Neural progenitor cell (in vitro differentiated cells): ENCODE measurements around the gene KCTD4. TPM values are rescaled to one million over a fixed set of nuclear protein-coding genes. Genes with fewer than 3 reads are reported as not detected.

ENCODE experiments used
- DNase-seq: peaks from one replicate; pipeline ENCODE4 v3.0.0-alpha.2; 2016; ENCODE audit warnings: low spot score
- H2AFZ ChIP-seq: fragments of 200-600 bp; sonication (generic); replicated peaks from 2 replicates; pipeline ENCODE4 v1.6.1; 2016; ENCODE audit warnings: antibody characterized with exemption
- H3F3A ChIP-seq: fragments of 200-600 bp; sonication (generic); 2 replicates; pipeline ENCODE4 v1.6.1; 2016; ENCODE audit warnings: antibody characterized with exemption, low read depth
- H3K27ac ChIP-seq: fragments of 200-600 bp; sonication (generic); 2 replicates; pipeline ENCODE4 v1.5.1; 2016; ENCODE audit warnings: mild to moderate bottlenecking
- H3K27me3 ChIP-seq: fragments of 200-600 bp; sonication (generic); 2 replicates; pipeline ENCODE4 v1.6.1; 2016; ENCODE audit warnings: mild to moderate bottlenecking, moderate library complexity
- H3K36me3 ChIP-seq: fragments of 200-600 bp; sonication (generic); 2 replicates; pipeline ENCODE4 v1.5.1; 2016
- H3K4me1 ChIP-seq: fragments of 200-600 bp; sonication (generic); 2 replicates; pipeline ENCODE4 v1.6.1; 2016; ENCODE audit warnings: mixed run types
- H3K4me2 ChIP-seq: fragments of 200-600 bp; sonication (generic); 2 replicates; pipeline ENCODE4 v1.6.1; 2016
- H3K4me3 ChIP-seq: fragments of 200-600 bp; sonication (generic); 2 replicates; pipeline ENCODE4 v1.5.1; 2016
- H3K79me2 ChIP-seq: fragments of 200-600 bp; sonication (generic); 2 replicates; pipeline ENCODE4 v1.6.1; 2016; ENCODE audit warnings: low read depth
- H3K9ac ChIP-seq: fragments of 200-600 bp; sonication (generic); 2 replicates; pipeline ENCODE4 v1.6.1; 2016
- H3K9me3 ChIP-seq: fragments of 200-600 bp; sonication (generic); 2 replicates; pipeline ENCODE4 v1.5.1; 2016; ENCODE audit warnings: low read depth
- H4K20me1 ChIP-seq: fragments of 200-600 bp; sonication (generic); 2 replicates; pipeline ENCODE4 v1.6.1; 2016; ENCODE audit warnings: low read depth
- H3K27ac Mint-ChIP-seq: 3 replicates; pipeline ENCODE4 v1.8.0; 2021; ENCODE audit warnings: mixed read lengths
- H3K27me3 Mint-ChIP-seq: 2 replicates; pipeline ENCODE4 v1.8.0; 2022; ENCODE audit warnings: low read depth, mild to moderate bottlenecking, inconsistent platforms, moderate library complexity, mixed read lengths; ENCODE audit not compliant: insufficient read depth
- H3K36me3 Mint-ChIP-seq: 3 replicates; pipeline ENCODE4 v1.8.0; 2021; ENCODE audit warnings: mixed read lengths
- H3K4me1 Mint-ChIP-seq: 3 replicates; pipeline ENCODE4 v1.8.0; 2021; ENCODE audit warnings: mixed read lengths
- H3K4me3 Mint-ChIP-seq: 3 replicates; pipeline ENCODE4 v1.8.0; 2021; ENCODE audit warnings: mild to moderate bottlenecking, moderate library complexity, mixed read lengths
- H3K9me3 Mint-ChIP-seq: 3 replicates; pipeline ENCODE4 v1.8.0; 2020; ENCODE audit warnings: mixed read lengths
- EZH2 ChIP-seq: fragments of 200-600 bp; sonication (generic); IDR thresholded peaks from 2 replicates; pipeline ENCODE4 v1.6.1; 2017; ENCODE audit warnings: antibody characterized with exemption, mild to moderate bottlenecking, moderate library complexity
- EZH2phosphoT487 ChIP-seq: fragments of 200-600 bp; sonication (generic); IDR thresholded peaks from 2 replicates; pipeline ENCODE4 v1.6.1; 2017; ENCODE audit warnings: antibody characterized with exemption
- total RNA-seq: library from RNA; depleted of rRNA; stranded (reverse); fragments of >200 nt; gene quantifications from 2 replicates; pipeline ENCODE4 v1.2.3, GENCODE V29; 2015; ENCODE audit warnings: low replicate concordance
- TF ChIP-seq, protein P1 (sequence below): fragments of 200-600 bp; sonication (generic); IDR thresholded peaks from 2 replicates; pipeline ENCODE4 v1.5.1; 2017; ENCODE audit warnings: antibody characterized with exemption, mild to moderate bottlenecking

Gene KCTD4
- total RNA-seq, 1 donor from 2014 or later, result not detected

DNA sequence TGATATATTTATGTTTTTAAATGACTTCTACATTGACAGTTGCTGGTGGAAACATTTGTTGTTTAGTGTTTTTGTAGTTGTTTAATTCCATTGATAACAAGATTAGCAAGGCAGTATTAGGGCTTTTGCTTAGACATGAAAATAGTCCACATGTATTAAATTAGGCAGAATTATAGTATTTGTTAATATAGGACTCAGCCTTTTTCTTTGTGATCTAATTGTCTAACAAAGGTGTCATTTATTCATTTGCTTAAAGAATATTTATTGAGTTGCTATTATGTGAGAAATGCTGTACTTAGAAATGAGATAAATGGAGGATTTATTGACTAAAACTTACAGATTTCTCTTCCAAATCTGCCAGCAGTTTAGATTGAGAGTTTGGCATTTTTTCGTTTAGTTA is 41.7 kb upstream of the KCTD4 start:
- H3K4me1 Mint-ChIP-seq, result peaks cover 5% of the 10 kb centered on the region
- H3K4me2 ChIP-seq, result no peak overlapping the region
- no peaks in the 10 kb centered on the region for H3K27me3 Mint-ChIP-seq
- no peaks in the 10 kb centered on the region for H4K20me1 ChIP-seq
- H3K36me3 Mint-ChIP-seq, result no peaks in the 10 kb centered on the region
- no peak overlapping the region for H2AFZ ChIP-seq
- no peak overlapping the region for H3K4me3 ChIP-seq
- no peaks in the 10 kb centered on the region for H3K36me3 ChIP-seq
- H3K27ac Mint-ChIP-seq, result no peak overlapping the region
- H3K9me3 Mint-ChIP-seq, result no peaks in the 10 kb centered on the region
- no peak for TF ChIP-seq EZH2phosphoT487
- TF ChIP-seq, protein P1, sequence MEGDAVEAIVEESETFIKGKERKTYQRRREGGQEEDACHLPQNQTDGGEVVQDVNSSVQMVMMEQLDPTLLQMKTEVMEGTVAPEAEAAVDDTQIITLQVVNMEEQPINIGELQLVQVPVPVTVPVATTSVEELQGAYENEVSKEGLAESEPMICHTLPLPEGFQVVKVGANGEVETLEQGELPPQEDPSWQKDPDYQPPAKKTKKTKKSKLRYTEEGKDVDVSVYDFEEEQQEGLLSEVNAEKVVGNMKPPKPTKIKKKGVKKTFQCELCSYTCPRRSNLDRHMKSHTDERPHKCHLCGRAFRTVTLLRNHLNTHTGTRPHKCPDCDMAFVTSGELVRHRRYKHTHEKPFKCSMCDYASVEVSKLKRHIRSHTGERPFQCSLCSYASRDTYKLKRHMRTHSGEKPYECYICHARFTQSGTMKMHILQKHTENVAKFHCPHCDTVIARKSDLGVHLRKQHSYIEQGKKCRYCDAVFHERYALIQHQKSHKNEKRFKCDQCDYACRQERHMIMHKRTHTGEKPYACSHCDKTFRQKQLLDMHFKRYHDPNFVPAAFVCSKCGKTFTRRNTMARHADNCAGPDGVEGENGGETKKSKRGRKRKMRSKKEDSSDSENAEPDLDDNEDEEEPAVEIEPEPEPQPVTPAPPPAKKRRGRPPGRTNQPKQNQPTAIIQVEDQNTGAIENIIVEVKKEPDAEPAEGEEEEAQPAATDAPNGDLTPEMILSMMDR, result no peak
- TF ChIP-seq EZH2, result no peak
- no peaks in the 10 kb centered on the region for H3K9me3 ChIP-seq
- no peaks in the 10 kb centered on the region for H3K4me1 ChIP-seq
- H3K79me2 ChIP-seq, result peaks cover 6% of the 10 kb centered on the region
- no peak overlapping the region for H3K4me3 Mint-ChIP-seq
- no peak overlapping the region for H3K9ac ChIP-seq
- no peak overlapping the region for H3K27ac ChIP-seq
- no peaks in the 10 kb centered on the region for H3K27me3 ChIP-seq
- no peak for DNase-seq
- H3F3A ChIP-seq, result no peaks in the 10 kb centered on the region

DNA sequence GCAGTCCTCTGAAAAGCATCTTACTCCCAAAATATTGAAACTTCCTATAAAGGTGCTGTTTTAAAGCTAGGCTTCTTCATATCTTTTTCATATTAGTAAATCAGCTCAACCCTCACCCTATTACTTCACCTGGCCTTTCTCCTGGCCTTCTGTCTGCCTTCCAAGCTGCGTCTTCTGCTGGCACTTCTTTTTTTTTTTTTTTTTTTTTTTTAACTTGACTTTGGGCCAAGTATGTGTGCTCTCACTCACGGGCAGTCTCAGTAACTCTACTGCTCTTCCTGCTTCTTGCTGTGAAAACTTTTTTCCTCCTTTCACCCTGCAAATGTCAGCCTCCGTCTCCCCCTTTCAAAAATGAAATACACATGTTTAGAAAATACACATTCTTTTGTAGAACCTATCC is 41.2 kb upstream of the KCTD4 start:
- no peak overlapping the region for H3K4me2 ChIP-seq
- no peaks in the 10 kb centered on the region for H3K36me3 Mint-ChIP-seq
- no peaks in the 10 kb centered on the region for H3K36me3 ChIP-seq

DNA sequence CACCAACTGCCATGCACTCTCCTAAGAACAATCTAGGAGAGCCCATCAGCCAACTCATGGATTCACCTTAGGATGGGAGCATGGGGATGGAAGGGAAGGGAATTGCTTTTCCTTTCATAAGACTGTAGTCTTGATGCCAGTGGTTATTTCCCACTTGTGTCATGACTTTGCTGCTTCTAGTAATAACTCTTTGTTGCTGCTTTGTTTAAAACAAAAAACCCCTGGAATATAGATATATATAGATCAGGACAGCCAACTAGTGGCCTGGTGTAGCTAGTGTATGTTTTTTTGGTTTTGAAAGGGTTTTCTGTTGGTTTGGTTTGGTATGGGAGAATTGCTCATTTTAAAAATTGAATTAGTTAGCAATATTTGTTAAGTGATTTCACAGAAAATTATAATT is 39.3 kb upstream of the KCTD4 start:
- TF ChIP-seq EZH2 (no peak), EZH2phosphoT487 (no peak)
- TF ChIP-seq, protein P1, result no peak
- H3K4me1 Mint-ChIP-seq, result peaks cover 5% of the 10 kb centered on the region
- H2AFZ ChIP-seq, result no peak overlapping the region
- no peaks in the 10 kb centered on the region for H3K36me3 Mint-ChIP-seq
- no peak overlapping the region for H3K27ac ChIP-seq
- no peaks in the 10 kb centered on the region for H3F3A ChIP-seq
- H3K4me2 ChIP-seq, result no peak overlapping the region
- H3K4me1 ChIP-seq, result no peaks in the 10 kb centered on the region
- H3K4me3 Mint-ChIP-seq, result no peak overlapping the region
- no peaks in the 10 kb centered on the region for H3K36me3 ChIP-seq
- no peak overlapping the region for H3K27ac Mint-ChIP-seq
- H3K4me3 ChIP-seq, result no peak overlapping the region
- H3K79me2 ChIP-seq, result peaks cover 6% of the 10 kb centered on the region
- H3K9ac ChIP-seq, result no peak overlapping the region
- no peaks in the 10 kb centered on the region for H3K9me3 Mint-ChIP-seq
- no peak for DNase-seq
- H3K9me3 ChIP-seq, result no peaks in the 10 kb centered on the region
- no peaks in the 10 kb centered on the region for H3K27me3 ChIP-seq
- H4K20me1 ChIP-seq, result no peaks in the 10 kb centered on the region
- no peaks in the 10 kb centered on the region for H3K27me3 Mint-ChIP-seq

More for the DNA sequence above, 41.2 kb upstream of the KCTD4 start:
- H3K27me3 ChIP-seq, result no peaks in the 10 kb centered on the region
- Mint-ChIP-seq H3K4me1 (peaks cover 5% of the 10 kb centered on the region), H3K27ac (no peak overlapping the region), H3K27me3 (no peaks in the 10 kb centered on the region), H3K9me3 (no peaks in the 10 kb centered on the region), H3K4me3 (no peak overlapping the region)
- H3K4me1 ChIP-seq, result no peaks in the 10 kb centered on the region
- no peak overlapping the region for H3K27ac ChIP-seq
- H3K9ac ChIP-seq, result no peak overlapping the region
- TF ChIP-seq, protein P1, result no peak
- TF ChIP-seq EZH2phosphoT487, result no peak
- no peak for TF ChIP-seq EZH2
- no peaks in the 10 kb centered on the region for H3K9me3 ChIP-seq
- peaks cover 6% of the 10 kb centered on the region for H3K79me2 ChIP-seq
- no peak for DNase-seq
- H4K20me1 ChIP-seq, result no peaks in the 10 kb centered on the region
- no peak overlapping the region for H2AFZ ChIP-seq
- no peaks in the 10 kb centered on the region for H3F3A ChIP-seq
- no peak overlapping the region for H3K4me3 ChIP-seq
